ENCODE measurements around the gene ZNF3. TPM values are rescaled to one million over a fixed set of nuclear protein-coding genes. Genes with fewer than 3 reads are reported as not detected.
A peak's percentile ranks its signal among the peaks of the same experiment; 100 is the strongest.
"Not testable (repeated sequence)": the region's sequence is repeated elsewhere in the genome, so short reads cannot be mapped to it uniquely, and the experiment has no call there.

Gene ZNF3
- 10 to 100 TPM; 20.3 to 55.2 (median 27.2) TPM for polyA plus RNA-seq
- long read RNA-seq, donor 1, transcript ZNF3-202 (6 exons, 2,799 nt), result major isoform, 16 of 310 reads
- long read RNA-seq, donor 1, partial matches to known transcripts, result 271 of 310 reads
- long read RNA-seq, donor 1, other reads (novel, unspliced or antisense), result 14 of 310 reads
- long read RNA-seq, donor 2, partial matches to known transcripts, result 21 of 70 reads
- long read RNA-seq, donor 2, other reads (novel, unspliced or antisense), result 45 of 70 reads
- long read RNA-seq, donor 3, partial matches to known transcripts, result 0 of 6 reads
- long read RNA-seq, donor 3, other reads (novel, unspliced or antisense), result 0 of 6 reads
- long read RNA-seq, donor 4, result 0 reads
- long read RNA-seq, donor 5, partial matches to known transcripts, result 61 of 73 reads
- long read RNA-seq, donor 5, other reads (novel, unspliced or antisense), result 11 of 73 reads
- long read RNA-seq, donor 6, transcript ZNF3-202 (6 exons, 2,799 nt), result major isoform, 7 of 14 reads
- long read RNA-seq, donor 6, partial matches to known transcripts, result 0 of 14 reads
- long read RNA-seq, donor 6, other reads (novel, unspliced or antisense), result 0 of 14 reads
- long read RNA-seq, donor 7, transcript ZNF3-202 (6 exons, 2,799 nt), result major isoform, 10 of 15 reads
- long read RNA-seq, donor 7, partial matches to known transcripts, result 0 of 15 reads
- long read RNA-seq, donor 7, other reads (novel, unspliced or antisense), result 0 of 15 reads
- long read RNA-seq, donor 8, partial matches to known transcripts, result 0 of 2 reads
- long read RNA-seq, donor 8, other reads (novel, unspliced or antisense), result 0 of 2 reads
- long read RNA-seq, donor 9, partial matches to known transcripts, result 0 of 4 reads
- long read RNA-seq, donor 9, other reads (novel, unspliced or antisense), result 0 of 4 reads
- long read RNA-seq, donor 10, transcript ZNF3-202 (6 exons, 2,799 nt), result major isoform, 8 of 14 reads
- long read RNA-seq, donor 10, partial matches to known transcripts, result 0 of 14 reads
- long read RNA-seq, donor 10, other reads (novel, unspliced or antisense), result 0 of 14 reads

- peaks cover 0 to 33% (median 1%) of the 10 kb centered on the region in 3 donors for H3K36me3 ChIP-seq (ENCODE audit: control insufficient read depth in 3 of 3, insufficient read depth in 2 of 3, low read depth in 1 of 3, low read length in 3 of 3)
- no peaks in the 10 kb centered on the region for H3K27me3 ChIP-seq (ENCODE audit: control insufficient read depth in 3 of 3, insufficient read depth in 3 of 3, low read length in 3 of 3)
- H3K4me3 ChIP-seq (ENCODE audit: low read depth in 1 of 3, low read length in 3 of 3), result peak within 1 kb of the TSS; percentile 74 to 95 (median 89)
- 0 to 2% (median 1%) methylated on average over 53 to 55 of the region's 55 CpGs for WGBS, 3 donors
- peaks cover 0 to 43% (median 2%) of the 10 kb centered on the region in 3 donors for H3K4me1 ChIP-seq (ENCODE audit: control insufficient read depth in 3 of 3, insufficient read depth in 2 of 3, low read depth in 1 of 3, low read length in 2 of 3)
- DNase-seq (peak; percentile 99), FAIRE-seq (no peak)
- peak within 1 kb of the TSS; percentile 90 to 92 (median 91) for H3K27ac ChIP-seq (ENCODE audit: low read depth in 1 of 3, low read length in 2 of 3)
- H3K9me3 ChIP-seq (ENCODE audit: control insufficient read depth in 2 of 2, insufficient read depth in 1 of 2, low read depth in 1 of 2, low read length in 1 of 2), result no peaks in the 10 kb centered on the region
These were observed at the start of gene ZNF3 for GRCh38 chr7:100081535-100082102. Gene ZNF3, minus strand, starts transcription at chr7:100081723. Its CDS starts 4,366 bp downstream, at chr7:100077357.

GRCh38 chr7:100130608-100131453 is 49.3 kb upstream of the ZNF3 start:
- no peak for FAIRE-seq
- Histone ChIP-seq H3K27me3 (ENCODE audit: control insufficient read depth in 3 of 3, insufficient read depth in 3 of 3, low read length in 3 of 3) (no peaks in the 10 kb centered on the region), H3K4me1 (ENCODE audit: control insufficient read depth in 3 of 3, insufficient read depth in 2 of 3, low read depth in 1 of 3, low read length in 2 of 3) (peaks cover 2 to 16% (median 5%) of the 10 kb centered on the region in 3 donors), H3K27ac (ENCODE audit: low read depth in 1 of 3, low read length in 2 of 3) (peak overlapping the region; percentile 48 to 76 (median 75)), H3K9me3 (ENCODE audit: control insufficient read depth in 2 of 2, insufficient read depth in 1 of 2, low read depth in 1 of 2, low read length in 1 of 2) (no peaks in the 10 kb centered on the region), H3K4me3 (ENCODE audit: low read depth in 1 of 3, low read length in 3 of 3) (peak overlapping the region in 2 of 3 donors; percentile 19 to 46), H3K36me3 (ENCODE audit: control insufficient read depth in 3 of 3, insufficient read depth in 2 of 3, low read depth in 1 of 3, low read length in 3 of 3) (no peaks in the 10 kb centered on the region)
- DNase-seq, result peak; percentile 90 to 93
- WGBS, 3 donors, result 2 to 10% (median 6%) methylated on average over 24 of the region's 24 CpGs

GRCh38 chr7:100130220-100130607 is 48.7 kb upstream of the ZNF3 start:
- peak in 1 of 2 donors; percentile 37 for DNase-seq
- H3K27ac ChIP-seq (ENCODE audit: low read depth in 1 of 3, low read length in 2 of 3), result peak overlapping the region; percentile 48 to 76 (median 75)
- peaks cover 2 to 22% (median 5%) of the 10 kb centered on the region in 3 donors for H3K4me1 ChIP-seq (ENCODE audit: control insufficient read depth in 3 of 3, insufficient read depth in 2 of 3, low read depth in 1 of 3, low read length in 2 of 3)
- H3K27me3 ChIP-seq (ENCODE audit: control insufficient read depth in 3 of 3, insufficient read depth in 3 of 3, low read length in 3 of 3); H3K4me3 ChIP-seq (ENCODE audit: low read depth in 1 of 3, low read length in 3 of 3); H3K36me3 ChIP-seq (ENCODE audit: control insufficient read depth in 3 of 3, insufficient read depth in 2 of 3, low read depth in 1 of 3, low read length in 3 of 3); FAIRE-seq; H3K9me3 ChIP-seq (ENCODE audit: control insufficient read depth in 2 of 2, insufficient read depth in 1 of 2, low read depth in 1 of 2, low read length in 1 of 2): not testable (repeated sequence)
- WGBS, 3 donors, result 77 to 89% (median 89%) methylated on average over 1 of the region's 1 CpG

GRCh38 chr7:100128637-100128963 is 47.1 kb upstream of the ZNF3 start:
- no peaks in the 10 kb centered on the region for H3K9me3 ChIP-seq (ENCODE audit: control insufficient read depth in 2 of 2, insufficient read depth in 1 of 2, low read depth in 1 of 2, low read length in 1 of 2)
- H3K27me3 ChIP-seq (ENCODE audit: control insufficient read depth in 3 of 3, insufficient read depth in 3 of 3, low read length in 3 of 3), result no peaks in the 10 kb centered on the region
- H3K4me3 ChIP-seq (ENCODE audit: low read depth in 1 of 3, low read length in 3 of 3), result no peak overlapping the region
- peaks cover 5 to 30% (median 5%) of the 10 kb centered on the region in 3 donors for H3K4me1 ChIP-seq (ENCODE audit: control insufficient read depth in 3 of 3, insufficient read depth in 2 of 3, low read depth in 1 of 3, low read length in 2 of 3)
- WGBS, 3 donors, result 25 to 44% (median 29%) methylated on average over 1 of the region's 1 CpG
- FAIRE-seq, result no peak
- peak in 1 of 2 donors; percentile 19 for DNase-seq
- H3K27ac ChIP-seq (ENCODE audit: low read depth in 1 of 3, low read length in 2 of 3), result peak overlapping the region in 1 of 3 donors; percentile 97
- H3K36me3 ChIP-seq (ENCODE audit: control insufficient read depth in 3 of 3, insufficient read depth in 2 of 3, low read depth in 1 of 3, low read length in 3 of 3), result no peaks in the 10 kb centered on the region

- FAIRE-seq (no peak), DNase-seq (peak; percentile 24 to 57)
- Histone ChIP-seq H3K4me3 (ENCODE audit: low read depth in 1 of 3, low read length in 3 of 3) (peak overlapping the region; percentile 60 to 94 (median 81)), H3K27me3 (ENCODE audit: control insufficient read depth in 3 of 3, insufficient read depth in 3 of 3, low read length in 3 of 3) (no peaks in the 10 kb centered on the region), H3K27ac (ENCODE audit: low read depth in 1 of 3, low read length in 2 of 3) (peak overlapping the region; percentile 94 to 97 (median 95)), H3K4me1 (ENCODE audit: control insufficient read depth in 3 of 3, insufficient read depth in 2 of 3, low read depth in 1 of 3, low read length in 2 of 3) (peaks cover 5 to 30% (median 5%) of the 10 kb centered on the region in 3 donors), H3K9me3 (ENCODE audit: control insufficient read depth in 2 of 2, insufficient read depth in 1 of 2, low read depth in 1 of 2, low read length in 1 of 2) (no peaks in the 10 kb centered on the region), H3K36me3 (ENCODE audit: control insufficient read depth in 3 of 3, insufficient read depth in 2 of 3, low read depth in 1 of 3, low read length in 3 of 3) (no peaks in the 10 kb centered on the region)
- WGBS, 3 donors, result 1 to 3% (median 3%) methylated on average over 19 to 37 of the region's 37 CpGs
These were observed 46.5 kb upstream of the ZNF3 start for GRCh38 chr7:100127866-100128636.

GRCh38 chr7:100126931-100127865 is 45.7 kb upstream of the ZNF3 start, which contains the start of gene MBLAC1:
Gene MBLAC1, plus strand, starts transcription at chr7:100126967. Its CDS starts 429 bp downstream, at chr7:100127396.
- FAIRE-seq (no peak), DNase-seq (peak; percentile 93 to 97)
- no peaks in the 10 kb centered on the region for H3K27me3 ChIP-seq (ENCODE audit: control insufficient read depth in 3 of 3, insufficient read depth in 3 of 3, low read length in 3 of 3)
- no peaks in the 10 kb centered on the region for H3K9me3 ChIP-seq (ENCODE audit: control insufficient read depth in 2 of 2, insufficient read depth in 1 of 2, low read depth in 1 of 2, low read length in 1 of 2)
- 0 to 1% (median 0%) methylated on average over 54 to 85 of the region's 85 CpGs for WGBS, 3 donors
- peaks cover 0 to 2% (median 0%) of the 10 kb centered on the region in 3 donors for H3K36me3 ChIP-seq (ENCODE audit: control insufficient read depth in 3 of 3, insufficient read depth in 2 of 3, low read depth in 1 of 3, low read length in 3 of 3)
- peak within 1 kb of the TSS; percentile 94 to 97 (median 95) for H3K27ac ChIP-seq (ENCODE audit: low read depth in 1 of 3, low read length in 2 of 3)
- peaks cover 3 to 30% (median 5%) of the 10 kb centered on the region in 3 donors for H3K4me1 ChIP-seq (ENCODE audit: control insufficient read depth in 3 of 3, insufficient read depth in 2 of 3, low read depth in 1 of 3, low read length in 2 of 3)
- peak within 1 kb of the TSS; percentile 60 to 94 (median 81) for H3K4me3 ChIP-seq (ENCODE audit: low read depth in 1 of 3, low read length in 3 of 3)
